Urinary bladder (tissue), 4 donors: Measurements from ENCODE around the gene UQCC2. TPM values are rescaled to one million over a fixed set of nuclear protein-coding genes. Genes with fewer than 3 reads are reported as not detected.

Source experiments
- DNase-seq: peaks from one replicate; pipeline ENCODE4 v3.0.0-alpha.2; 2015; ENCODE audit errors: extremely low spot score
- H3K27ac ChIP-seq: one replicate; pipeline ENCODE4 v1.5.1; 2013; ENCODE audit warnings: low read depth, mild to moderate bottlenecking, moderate library complexity
- H3K36me3 ChIP-seq: one replicate; pipeline ENCODE4 v1.6.1; 2013; ENCODE audit warnings: mild to moderate bottlenecking, moderate library complexity; ENCODE audit not compliant: insufficient read depth
- H3K4me1 ChIP-seq: one replicate; pipeline ENCODE4 v1.6.1; 2013; ENCODE audit warnings: mild to moderate bottlenecking, moderate library complexity; ENCODE audit not compliant: insufficient read depth
- H3K4me3 ChIP-seq: one replicate; pipeline ENCODE4 v1.5.1; 2013; ENCODE audit warnings: low read depth, low read length
- WGBS: extraction: QIAGEN DNeasy Blood & Tissue Kit; methylation state at CpG from one replicate; pipeline ENCODE4 v1.1.7; 2013; 5-methylcytosine and 5-hydroxymethylcytosine counted together
- polyA plus RNA-seq: library from polyadenylated mRNA; stranded (reverse); fragments of 200-250 nt; gene quantifications from one replicate; pipeline ENCODE4 v1.2.3, GENCODE V29; 2013
- total RNA-seq: library from RNA; depleted of rRNA; stranded (reverse); fragments of >200 nt; gene quantifications from one replicate; pipeline ENCODE4 v1.2.3, GENCODE V29; 2014
- donor health status: healthy with polysubstance abuse.
- donor health status: healthy.

UQCC2 gene
- total and polyA plus RNA-seq, 2 donors: 14.4 to 43.7 TPM

DNA sequence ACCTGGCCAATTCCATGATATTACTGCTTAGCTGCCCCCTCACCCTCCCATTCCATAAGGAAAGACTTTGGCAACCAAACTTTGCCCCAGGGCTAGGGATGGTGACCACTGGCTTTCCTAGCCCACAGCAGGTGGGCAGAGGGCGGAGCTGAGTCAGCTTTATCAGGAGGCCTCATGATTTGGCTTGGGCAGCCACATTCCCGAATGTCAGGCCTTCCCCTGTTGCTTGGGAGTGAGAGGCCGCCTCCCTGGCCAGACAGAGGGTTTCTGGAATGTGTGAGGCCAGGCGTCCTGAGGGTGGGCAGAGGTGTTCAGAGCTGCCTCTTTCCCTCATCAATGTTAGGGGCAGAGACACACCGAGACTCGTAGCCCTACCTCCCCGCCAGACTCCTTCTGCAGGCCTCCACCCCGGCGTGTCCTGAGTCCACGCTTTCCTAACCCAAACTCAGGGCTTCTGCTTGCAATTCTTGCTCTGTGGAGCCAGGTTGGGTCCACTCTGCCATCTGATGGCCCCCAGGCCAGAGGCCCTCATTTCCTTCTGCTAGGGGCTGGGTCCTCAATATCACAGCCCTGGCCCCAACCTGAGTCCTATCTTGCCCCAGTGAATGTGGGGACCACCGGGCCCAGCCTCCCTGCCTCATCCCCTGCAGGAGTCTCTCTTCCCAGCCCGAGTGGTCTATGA lies 19.3 kb downstream of the UQCC2 start:
- 85% methylated on average over 12 of the region's 12 CpGs for WGBS
- peaks cover 2% of the 10 kb centered on the region for H3K36me3 ChIP-seq
- H3K4me1 ChIP-seq: no peaks in the 10 kb centered on the region
- DNase-seq: no peak
- H3K4me3 ChIP-seq: no peak overlapping the region
- no peak overlapping the region for H3K27ac ChIP-seq

DNA sequence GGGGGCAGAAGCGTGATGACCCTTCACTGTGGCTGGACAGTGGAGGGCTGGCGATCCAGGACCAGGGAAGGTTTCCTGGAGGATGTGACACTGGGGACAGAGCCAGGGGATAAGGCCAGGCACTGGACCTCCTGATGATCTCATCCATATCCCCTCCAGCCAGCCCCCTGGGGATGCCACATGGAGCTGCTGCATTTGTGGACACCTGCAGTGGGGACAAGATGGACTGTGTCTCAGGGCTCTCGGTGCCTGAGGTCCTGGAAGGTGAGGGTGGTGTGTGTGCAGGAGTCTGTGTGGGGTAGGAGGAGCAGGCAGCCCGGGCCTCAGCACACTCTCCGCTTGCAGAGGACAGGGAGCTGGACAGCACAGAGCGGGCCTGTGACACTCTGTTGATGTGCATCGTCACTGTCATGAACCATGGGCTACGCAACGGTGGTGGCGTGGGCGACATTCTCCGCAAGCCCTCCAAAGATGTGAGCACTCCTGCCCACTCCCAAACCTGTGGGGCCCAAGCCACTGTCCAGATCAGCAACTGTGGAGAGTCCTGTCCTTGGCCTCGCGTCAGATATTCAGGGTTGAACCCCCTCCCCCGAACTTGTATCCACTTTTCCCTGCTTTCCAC lies 19.9 kb downstream of the UQCC2 start:
- Histone ChIP-seq H3K4me1 (no peaks in the 10 kb centered on the region), H3K4me3 (no peak overlapping the region), H3K27ac (no peak overlapping the region), H3K36me3 (peaks cover 2% of the 10 kb centered on the region)
- WGBS: 93% methylated on average over 15 of the region's 15 CpGs
- no peak for DNase-seq

DNA sequence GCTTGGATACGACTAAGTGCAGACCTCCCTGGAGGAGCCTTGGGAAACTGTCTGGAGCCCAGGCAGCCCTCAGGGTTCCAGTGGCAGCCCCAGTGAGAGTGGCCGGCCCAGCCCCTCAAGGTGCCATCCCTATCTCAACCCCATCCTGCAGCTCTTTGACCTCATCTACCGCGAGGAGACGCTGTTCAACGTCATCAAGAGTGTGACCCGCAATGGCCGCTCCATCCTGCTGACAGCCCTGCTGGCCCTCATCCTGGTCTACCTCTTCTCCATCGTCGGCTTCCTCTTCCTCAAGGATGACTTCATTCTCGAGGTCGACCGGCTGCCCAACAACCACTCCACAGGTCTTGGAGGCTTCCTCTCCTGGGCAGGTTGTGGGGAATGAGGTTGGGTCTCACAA lies 20.7 kb downstream of the UQCC2 start:
- Histone ChIP-seq H3K36me3 (no peaks in the 10 kb centered on the region), H3K27ac (no peak overlapping the region), H3K4me3 (no peak overlapping the region), H3K4me1 (no peaks in the 10 kb centered on the region)
- no peak for DNase-seq
- WGBS: 86% methylated on average over 13 of the region's 13 CpGs

DNA sequence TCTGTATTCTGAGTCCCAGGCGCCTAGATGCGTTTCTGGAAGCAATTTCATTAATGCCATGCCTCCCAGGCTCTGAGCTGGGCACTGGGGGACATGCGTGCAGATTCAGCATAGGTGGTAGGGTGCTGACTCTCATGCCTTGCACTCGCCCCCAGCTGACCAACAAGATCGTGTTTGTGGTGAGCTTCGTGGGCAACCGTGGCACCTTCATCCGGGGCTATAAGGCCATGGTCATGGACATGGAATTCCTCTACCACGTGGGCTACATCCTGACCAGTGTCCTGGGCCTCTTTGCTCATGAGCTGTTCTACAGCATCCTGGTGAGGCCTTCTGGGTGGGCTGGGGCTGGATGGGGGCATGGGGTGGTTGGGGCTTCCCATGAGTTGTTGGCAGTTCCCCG lies 21.6 kb downstream of the UQCC2 start:
- no peak overlapping the region for H3K4me3 ChIP-seq
- 91% methylated on average over 10 of the region's 10 CpGs for WGBS

DNA sequence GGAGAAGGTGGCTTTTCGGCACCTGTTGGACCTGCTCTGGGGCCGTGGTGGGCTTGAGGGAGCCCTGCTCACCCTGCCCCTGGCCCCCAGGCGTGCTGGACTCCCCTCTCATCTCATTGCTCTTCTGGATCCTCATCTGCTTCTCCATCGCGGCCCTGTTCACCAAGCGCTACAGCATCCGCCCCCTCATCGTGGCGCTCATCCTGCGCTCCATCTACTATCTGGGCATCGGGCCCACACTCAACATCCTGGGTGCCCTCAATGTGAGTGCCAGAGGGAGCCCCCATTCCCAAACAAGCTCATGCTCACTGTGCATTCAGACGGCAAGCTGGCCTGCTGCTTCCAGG lies 22.4 kb downstream of the UQCC2 start:
- Histone ChIP-seq H3K27ac (no peak overlapping the region), H3K36me3 (no peaks in the 10 kb centered on the region), H3K4me1 (no peaks in the 10 kb centered on the region), H3K4me3 (no peak overlapping the region)
- 92% methylated on average over 12 of the region's 12 CpGs for WGBS
- DNase-seq: no peak

More for the DNA sequence above, 21.6 kb downstream of the UQCC2 start:
- no peaks in the 10 kb centered on the region for H3K4me1 ChIP-seq
- H3K36me3 ChIP-seq: no peaks in the 10 kb centered on the region
- H3K27ac ChIP-seq: no peak overlapping the region
- no peak for DNase-seq

DNA sequence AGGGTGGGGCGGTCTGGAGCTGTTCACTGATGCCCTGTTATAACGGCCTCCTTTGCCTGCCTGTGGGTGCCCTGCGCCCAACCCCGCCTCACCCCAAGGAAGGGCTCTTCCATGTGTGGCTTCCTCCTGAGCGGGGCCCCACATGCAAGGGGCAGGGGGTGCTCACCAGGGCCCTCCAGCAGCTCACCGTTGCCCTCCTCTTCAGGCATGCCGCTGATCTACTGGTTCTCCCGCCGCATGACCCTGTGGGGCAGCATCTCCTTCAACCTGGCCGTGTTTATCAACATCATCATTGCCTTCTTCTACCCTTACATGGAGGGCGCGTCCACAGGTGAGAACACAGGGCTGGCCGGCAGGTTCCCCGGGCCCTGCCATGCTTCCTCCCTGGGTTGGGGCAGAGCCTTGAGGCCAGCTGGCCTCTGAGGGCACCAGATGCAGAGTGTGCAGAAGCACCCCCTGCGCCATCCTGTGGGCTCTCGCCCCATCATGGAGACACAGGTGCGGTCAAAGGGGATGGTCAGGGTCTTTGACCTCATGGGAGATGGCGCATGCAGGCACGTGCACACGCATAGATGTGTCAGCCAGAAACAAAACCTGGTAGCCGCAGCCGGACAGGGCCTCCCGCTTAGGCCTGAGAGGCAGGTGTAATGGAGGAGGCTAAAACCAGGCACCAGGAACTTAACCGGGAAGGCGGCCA lies 22.9 kb downstream of the UQCC2 start:
- no peak overlapping the region for H3K4me3 ChIP-seq
- H3K36me3 ChIP-seq: no peaks in the 10 kb centered on the region
- H3K4me1 ChIP-seq: no peaks in the 10 kb centered on the region
- H3K27ac ChIP-seq: no peak overlapping the region
- WGBS: 93% methylated on average over 25 of the region's 25 CpGs
- no peak for DNase-seq

DNA sequence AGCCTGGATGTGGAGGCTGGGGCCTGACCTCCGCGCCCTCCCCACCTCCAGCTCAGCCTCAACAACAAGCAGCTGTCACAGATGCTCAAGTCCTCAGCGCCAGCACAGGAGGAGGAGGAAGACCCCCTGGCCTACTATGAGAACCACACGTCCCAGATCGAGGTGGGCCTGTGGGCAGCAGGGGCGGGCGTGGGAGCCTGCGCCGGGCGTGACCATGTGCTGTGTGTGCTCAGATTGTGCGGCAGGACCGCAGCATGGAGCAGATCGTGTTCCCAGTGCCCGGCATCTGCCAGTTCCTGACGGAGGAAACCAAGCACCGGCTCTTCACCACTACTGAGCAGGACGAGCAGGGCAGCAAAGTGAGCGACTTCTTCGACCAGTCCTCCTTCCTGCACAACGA lies 23.5 kb downstream of the UQCC2 start:
- Histone ChIP-seq H3K27ac (no peak overlapping the region), H3K4me1 (no peaks in the 10 kb centered on the region), H3K36me3 (no peaks in the 10 kb centered on the region), H3K4me3 (no peak overlapping the region)
- 93% methylated on average over 20 of the region's 20 CpGs for WGBS
- DNase-seq: no peak

DNA sequence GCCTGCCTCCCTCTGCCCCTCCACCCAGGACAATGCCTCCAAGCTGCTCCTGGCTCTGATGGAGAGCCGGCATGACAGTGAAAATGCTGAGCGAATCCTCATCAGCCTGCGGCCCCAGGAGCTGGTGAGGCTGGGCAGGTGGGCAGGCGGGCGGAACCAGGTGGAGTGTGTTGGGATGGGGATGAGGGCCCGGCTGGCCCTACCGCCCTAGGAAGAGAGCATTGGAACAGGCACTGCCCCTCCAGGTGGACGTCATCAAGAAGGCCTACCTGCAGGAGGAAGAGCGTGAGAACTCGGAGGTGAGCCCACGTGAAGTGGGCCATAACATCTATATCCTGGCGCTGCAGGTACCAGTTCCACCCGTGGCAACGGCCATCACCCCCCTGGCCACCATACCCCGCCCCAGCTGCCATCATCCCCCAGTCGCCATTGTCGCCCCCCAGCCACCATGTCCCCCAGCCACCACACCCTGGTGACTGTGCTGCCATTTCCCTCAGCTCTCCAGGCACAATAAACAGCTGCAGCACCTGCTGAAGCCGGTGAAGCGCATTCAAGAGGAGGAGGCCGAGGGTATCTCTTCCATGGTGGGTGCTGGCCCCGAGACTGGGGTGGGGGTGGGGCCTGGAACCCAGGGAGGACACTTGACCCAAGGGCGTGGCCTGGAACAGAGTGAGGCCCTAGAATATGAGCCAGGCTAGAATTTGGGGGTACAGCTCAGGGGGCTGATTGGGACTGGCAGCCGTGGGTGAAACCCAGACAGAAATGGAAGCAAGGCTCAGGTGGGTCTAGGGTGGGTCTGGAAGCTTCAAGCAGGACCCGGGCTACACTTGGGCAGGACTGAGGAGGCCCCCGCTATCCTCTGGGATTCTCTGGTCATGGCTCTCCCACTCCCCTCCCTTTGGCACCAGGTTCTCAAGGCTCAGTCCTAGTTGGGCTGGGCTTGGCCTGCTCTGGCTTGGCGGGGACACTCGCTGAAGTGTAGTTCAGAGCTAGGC lies 24.2 kb downstream of the UQCC2 start:
- Histone ChIP-seq H3K4me1 (no peaks in the 10 kb centered on the region), H3K4me3 (no peak overlapping the region), H3K36me3 (no peaks in the 10 kb centered on the region), H3K27ac (no peak overlapping the region)
- DNase-seq: no peak
- 89% methylated on average over 27 of the region's 27 CpGs for WGBS

DNA sequence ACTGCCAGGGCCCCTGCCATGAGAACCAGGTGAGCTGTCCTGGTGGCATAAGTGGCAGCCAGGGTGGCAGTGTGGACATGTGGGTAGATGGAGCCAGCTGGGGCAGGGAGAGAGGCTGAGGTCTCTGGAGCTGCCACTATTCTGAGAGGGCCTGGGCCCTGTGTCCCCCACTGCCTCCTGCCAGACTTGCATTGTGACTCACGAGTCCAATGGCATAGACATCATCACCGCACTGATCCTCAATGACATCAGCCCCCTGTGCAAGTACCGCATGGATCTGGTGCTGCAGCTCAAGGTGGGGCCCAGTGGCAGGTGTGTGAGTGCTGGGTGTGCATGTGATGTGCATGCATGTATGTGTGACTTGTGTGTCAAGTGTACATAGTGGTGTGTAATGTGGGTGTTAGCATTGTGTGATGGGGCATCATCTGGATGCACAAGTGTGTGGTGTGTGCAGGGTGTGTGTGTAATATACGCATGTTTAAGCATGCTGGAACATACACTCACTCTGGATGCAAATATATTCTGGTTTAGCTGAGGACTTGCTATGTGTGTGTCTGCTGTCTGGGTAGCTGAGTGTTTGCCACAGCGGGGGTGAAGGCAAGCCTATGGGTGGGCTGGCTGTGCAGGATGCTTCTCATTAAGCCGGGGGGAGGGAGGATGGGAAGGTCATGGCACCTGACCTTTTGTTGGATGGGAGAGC lies 25.1 kb downstream of the UQCC2 start:
- WGBS: 75% methylated on average over 6 of the region's 6 CpGs
- Histone ChIP-seq H3K36me3 (no peaks in the 10 kb centered on the region), H3K27ac (no peak overlapping the region), H3K4me3 (no peak overlapping the region), H3K4me1 (no peaks in the 10 kb centered on the region)
- DNase-seq: no peak

DNA sequence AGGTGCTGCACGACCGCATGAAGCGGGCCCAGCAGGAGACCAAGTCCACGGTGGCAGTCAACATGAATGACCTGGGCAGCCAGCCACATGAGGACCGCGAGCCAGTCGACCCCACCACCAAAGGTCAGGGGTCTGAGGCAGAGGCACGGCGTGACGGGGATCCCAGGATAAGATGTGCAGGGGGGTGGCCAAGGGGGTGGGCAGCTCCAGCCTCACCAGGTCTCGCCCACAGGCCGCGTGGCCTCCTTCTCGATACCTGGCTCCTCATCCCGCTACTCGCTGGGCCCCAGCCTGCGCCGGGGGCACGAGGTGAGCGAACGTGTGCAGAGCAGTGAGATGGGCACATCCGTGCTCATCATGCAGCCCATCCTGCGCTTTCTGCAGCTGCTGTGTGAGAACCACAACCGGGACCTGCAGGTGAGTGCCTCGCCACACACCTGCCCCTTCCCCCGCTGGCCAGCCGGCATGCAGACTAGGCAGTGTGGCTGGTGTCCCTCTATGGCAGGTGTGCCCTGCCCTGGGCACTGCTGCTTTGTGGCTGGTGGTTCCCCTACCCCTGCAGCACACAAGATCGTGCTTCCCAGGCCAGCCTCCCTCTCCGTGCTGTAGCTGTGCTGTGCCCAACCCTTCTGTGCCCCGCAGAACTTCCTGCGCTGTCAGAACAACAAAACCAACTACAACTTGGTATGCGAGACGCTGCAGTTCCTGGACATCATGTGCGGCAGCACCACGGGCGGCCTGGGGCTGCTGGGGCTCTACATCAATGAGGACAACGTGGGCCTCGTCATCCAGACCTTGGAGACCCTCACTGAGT lies 25.9 kb downstream of the UQCC2 start:
- DNase-seq: no peak
- H3K36me3 ChIP-seq: no peaks in the 10 kb centered on the region
- WGBS: 87% methylated on average over 38 of the region's 38 CpGs
- H3K4me3 ChIP-seq: no peak overlapping the region
- no peak overlapping the region for H3K27ac ChIP-seq
- H3K4me1 ChIP-seq: no peaks in the 10 kb centered on the region

DNA sequence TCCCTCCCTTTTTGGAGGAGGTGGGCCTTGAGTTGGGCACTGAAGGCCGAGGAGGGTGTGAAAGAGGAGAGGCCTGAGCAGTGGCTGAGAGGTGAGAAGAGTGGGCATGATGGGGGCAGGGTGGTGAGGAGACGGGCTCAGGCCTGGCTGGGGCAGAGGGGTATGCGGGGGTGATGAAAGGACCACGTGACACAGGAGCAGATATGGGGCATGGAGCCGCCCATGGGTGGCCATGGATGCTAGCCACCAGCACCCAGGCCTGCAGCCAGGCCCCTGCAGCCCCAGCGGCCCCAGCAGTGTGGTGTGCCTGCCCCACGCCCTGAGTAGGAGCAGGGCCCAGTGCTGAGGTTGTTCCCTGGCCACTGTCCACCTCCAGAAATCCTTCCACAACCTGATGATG lies 26.5 kb downstream of the UQCC2 start:
- Histone ChIP-seq H3K4me1 (no peaks in the 10 kb centered on the region), H3K36me3 (no peaks in the 10 kb centered on the region), H3K4me3 (no peak overlapping the region), H3K27ac (no peak overlapping the region)
- no peak for DNase-seq
- 95% methylated on average over 7 of the region's 7 CpGs for WGBS

DNA sequence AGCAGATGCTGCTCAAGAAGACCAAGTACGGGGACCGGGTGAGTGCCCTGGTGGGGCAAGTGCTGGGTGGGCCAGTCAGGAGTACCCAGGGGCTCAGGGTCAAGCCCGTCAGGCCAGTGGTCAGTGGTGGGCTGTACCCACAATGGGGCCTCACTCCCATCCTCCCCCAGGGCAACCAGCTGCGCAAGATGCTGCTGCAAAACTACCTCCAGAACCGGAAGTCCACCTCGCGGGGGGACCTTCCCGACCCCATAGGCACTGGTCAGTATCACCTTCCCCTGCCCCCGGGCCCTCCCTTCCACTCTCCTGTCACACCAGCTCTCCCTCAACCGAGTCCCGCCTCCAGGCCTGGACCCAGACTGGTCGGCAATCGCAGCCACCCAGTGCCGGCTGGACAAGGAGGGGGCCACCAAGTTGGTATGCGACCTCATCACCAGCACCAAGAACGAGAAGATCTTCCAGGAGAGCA lies 27.0 kb downstream of the UQCC2 start:
- Histone ChIP-seq H3K4me3 (no peak overlapping the region), H3K4me1 (no peaks in the 10 kb centered on the region), H3K36me3 (no peaks in the 10 kb centered on the region), H3K27ac (no peak overlapping the region)
- 88% methylated on average over 16 of the region's 16 CpGs for WGBS
- DNase-seq: no peak
